ENCODE data around the gene ASH1L. TPM values are rescaled to one million over a fixed set of nuclear protein-coding genes. Genes with fewer than 3 reads are reported as not detected.
"Not testable (repeated sequence)": the region's sequence is repeated elsewhere in the genome, so short reads cannot be mapped to it uniquely, and the experiment has no call there.

The ASH1L gene
- total RNA-seq, 1 donor from 2014 or later, result 28.5 TPM

DNA sequence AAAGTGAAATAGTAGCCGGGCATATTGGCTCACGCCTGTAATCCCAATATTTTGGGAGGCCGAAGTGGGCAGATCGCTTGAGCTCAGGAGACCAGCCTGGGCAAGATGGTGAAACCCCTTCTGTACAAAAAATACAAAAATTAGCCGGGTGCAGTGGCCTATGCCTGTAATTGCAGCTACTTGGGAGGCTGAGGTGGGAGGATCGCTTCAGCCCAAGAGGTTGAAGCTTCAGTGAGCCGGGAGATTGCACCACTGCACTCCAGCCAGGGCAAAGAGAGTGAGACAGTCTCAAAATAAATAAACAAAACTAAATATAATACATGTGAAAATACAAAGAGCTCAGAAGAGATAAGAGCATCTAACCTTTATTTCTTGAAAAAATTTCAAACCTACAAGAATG, 45.1 kb upstream of the ASH1L start:
- Mint-ChIP-seq H3K4me1 (ENCODE audit: unreplicated experiment) (peaks cover 4% of the 10 kb centered on the region), H3K36me3 (ENCODE audit: low read depth, unreplicated experiment) (peaks cover 8% of the 10 kb centered on the region), H3K27ac (ENCODE audit: unreplicated experiment) (no peak overlapping the region), H3K27me3 (ENCODE audit: unreplicated experiment) (peaks cover 3% of the 10 kb centered on the region), H3K4me3 (ENCODE audit: unreplicated experiment) (no peak overlapping the region), H3K9me3 (ENCODE audit: unreplicated experiment) (no peaks in the 10 kb centered on the region)
- no peak for DNase-seq (ENCODE audit: low spot score)
- no peak for TF ChIP-seq CTCF (IDR thresholded peaks at IDR 0.05; ENCODE audit: unreplicated experiment)

DNA sequence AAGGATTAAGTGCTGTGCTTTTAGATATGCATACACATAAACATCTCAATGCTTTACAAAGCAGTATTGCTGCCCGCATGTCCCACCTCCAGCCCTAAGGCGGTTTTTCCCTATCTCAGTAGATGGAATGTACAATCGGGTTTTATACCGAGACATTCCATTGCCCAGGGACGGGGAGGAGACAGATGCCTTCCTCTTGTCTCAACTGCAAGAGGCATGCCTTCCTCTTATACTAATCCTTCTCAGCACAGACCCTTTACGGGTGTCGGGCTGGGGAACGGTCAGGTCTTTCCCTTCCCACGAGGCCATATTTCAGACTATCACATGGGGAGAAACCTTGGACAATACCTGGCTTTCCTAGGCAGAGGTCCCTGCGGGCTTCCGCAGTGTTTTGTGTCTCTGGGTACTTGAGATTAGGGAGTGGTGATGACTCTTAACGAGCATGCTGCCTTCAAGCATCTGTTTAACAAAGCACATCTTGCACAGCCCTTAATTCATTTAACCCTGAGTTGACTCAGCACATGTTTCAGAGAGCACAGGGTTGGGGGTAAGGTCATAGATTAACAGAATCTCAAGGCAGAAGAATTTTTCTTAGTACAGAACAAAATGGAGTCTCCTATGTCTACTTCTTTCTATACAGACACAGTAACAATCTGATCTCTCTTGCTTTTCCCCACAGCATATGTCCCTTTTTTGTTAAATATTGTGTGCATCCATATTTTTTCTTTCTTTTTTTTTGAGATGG, 37.4 kb upstream of the ASH1L start:
- not testable (repeated sequence) for H3K27ac Mint-ChIP-seq (ENCODE audit: unreplicated experiment)

DNA sequence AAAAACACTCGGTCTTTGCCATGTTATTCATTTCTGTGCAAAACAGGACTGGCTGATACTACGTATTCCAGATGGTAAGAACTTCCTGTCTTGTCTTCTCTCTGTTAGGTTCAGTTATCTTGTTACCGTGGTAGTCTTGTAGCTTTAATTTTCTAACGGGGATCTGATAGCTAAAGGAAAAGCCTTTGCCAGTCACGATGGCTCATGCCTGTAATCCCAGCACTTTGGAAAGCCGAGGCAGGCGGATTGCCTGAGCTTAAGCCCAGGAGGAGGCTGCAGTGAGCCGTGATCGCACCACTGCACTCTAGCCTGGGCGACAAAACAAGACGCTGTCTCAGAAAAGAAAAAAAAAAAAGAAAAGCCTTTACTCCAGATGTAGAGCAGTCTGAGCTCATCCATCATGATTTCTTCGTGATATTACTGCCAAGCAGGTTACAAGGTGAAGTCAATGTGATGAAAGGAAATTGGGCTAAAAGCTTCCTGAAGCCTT, 36.3 kb upstream of the ASH1L start:
- H3K4me3 Mint-ChIP-seq (ENCODE audit: unreplicated experiment), result no peak overlapping the region
- no peaks in the 10 kb centered on the region for H3K36me3 Mint-ChIP-seq (ENCODE audit: low read depth, unreplicated experiment)
- H3K9me3 Mint-ChIP-seq (ENCODE audit: unreplicated experiment), result no peaks in the 10 kb centered on the region
- peaks cover 8% of the 10 kb centered on the region for H3K4me1 Mint-ChIP-seq (ENCODE audit: unreplicated experiment)
- no peak for DNase-seq (ENCODE audit: low spot score)
- H3K27me3 Mint-ChIP-seq (ENCODE audit: unreplicated experiment), result peaks cover 2% of the 10 kb centered on the region
- TF ChIP-seq CTCF (IDR thresholded peaks at IDR 0.05; ENCODE audit: unreplicated experiment), result no peak
- no peak overlapping the region for H3K27ac Mint-ChIP-seq (ENCODE audit: unreplicated experiment)

More for the DNA sequence above, 37.4 kb upstream of the ASH1L start:
- H3K4me3 Mint-ChIP-seq (ENCODE audit: unreplicated experiment); H3K27me3 Mint-ChIP-seq (ENCODE audit: unreplicated experiment); H3K9me3 Mint-ChIP-seq (ENCODE audit: unreplicated experiment); H3K36me3 Mint-ChIP-seq (ENCODE audit: low read depth, unreplicated experiment); H3K4me1 Mint-ChIP-seq (ENCODE audit: unreplicated experiment); DNase-seq (ENCODE audit: low spot score): not testable (repeated sequence)

DNA sequence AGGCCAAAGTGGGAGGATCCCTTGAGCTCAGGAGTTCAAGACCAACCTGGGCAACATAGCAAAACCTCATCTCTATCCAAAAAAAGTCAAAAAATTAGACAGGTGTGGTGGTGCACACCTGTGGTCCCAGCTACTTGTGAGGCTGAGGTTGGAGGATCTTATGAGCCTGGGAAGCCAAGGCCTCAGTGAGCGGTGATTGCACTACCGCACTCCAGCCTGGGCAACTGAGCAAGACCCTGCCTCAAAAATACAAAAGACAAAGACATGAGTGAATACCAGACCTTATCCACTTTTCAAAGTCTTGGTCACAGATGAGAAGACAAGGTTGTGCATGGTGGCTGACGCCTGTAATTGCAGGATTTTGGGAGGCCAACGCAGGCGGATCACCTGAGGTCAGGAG, 34.3 kb upstream of the ASH1L start:
- Mint-ChIP-seq H3K4me1 (ENCODE audit: unreplicated experiment) (peaks cover 8% of the 10 kb centered on the region), H3K36me3 (ENCODE audit: low read depth, unreplicated experiment) (no peaks in the 10 kb centered on the region), H3K27me3 (ENCODE audit: unreplicated experiment) (no peaks in the 10 kb centered on the region), H3K27ac (ENCODE audit: unreplicated experiment) (no peak overlapping the region), H3K9me3 (ENCODE audit: unreplicated experiment) (no peaks in the 10 kb centered on the region), H3K4me3 (ENCODE audit: unreplicated experiment) (no peak overlapping the region)
- DNase-seq (ENCODE audit: low spot score), result no peak
- TF ChIP-seq CTCF (IDR thresholded peaks at IDR 0.05; ENCODE audit: unreplicated experiment), result no peak

DNA sequence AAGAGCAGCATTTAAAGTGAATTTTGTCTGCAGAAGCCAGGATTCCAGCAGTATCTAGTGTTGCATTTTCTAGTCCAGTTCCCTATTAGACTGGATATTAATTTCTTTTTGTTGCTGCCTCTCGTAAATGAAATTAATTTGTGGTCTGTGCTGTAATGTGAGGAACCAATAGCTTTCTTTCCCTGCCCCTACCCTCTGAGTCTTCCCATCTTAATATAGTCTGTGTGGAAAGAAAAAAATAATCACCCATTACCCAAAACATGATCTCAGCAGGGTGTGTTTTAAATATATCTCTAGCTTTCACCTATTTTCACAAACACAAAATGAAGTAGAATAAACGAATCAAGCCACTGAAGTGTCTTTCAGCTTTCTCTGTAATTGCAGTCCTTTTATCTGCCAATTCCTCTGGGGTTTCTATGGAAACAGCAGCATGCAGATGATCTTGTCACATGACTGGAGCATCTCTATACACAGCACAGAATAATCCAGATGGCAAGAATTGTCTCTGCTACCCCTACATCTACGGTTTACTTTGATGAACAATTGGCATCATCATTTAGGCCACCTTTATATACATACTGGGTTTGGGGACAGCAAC, 33.4 kb upstream of the ASH1L start:
- H3K4me3 Mint-ChIP-seq (ENCODE audit: unreplicated experiment); H3K36me3 Mint-ChIP-seq (ENCODE audit: low read depth, unreplicated experiment): not testable (repeated sequence)

GRCh38 chr1:155591770-155592169, 29.2 kb upstream of the ASH1L start:
- no peaks in the 10 kb centered on the region for H3K9me3 Mint-ChIP-seq (ENCODE audit: unreplicated experiment)
- no peak overlapping the region for H3K4me3 Mint-ChIP-seq (ENCODE audit: unreplicated experiment)
- no peaks in the 10 kb centered on the region for H3K27me3 Mint-ChIP-seq (ENCODE audit: unreplicated experiment)
- H3K27ac Mint-ChIP-seq (ENCODE audit: unreplicated experiment), result no peak overlapping the region
- peaks cover 3% of the 10 kb centered on the region for H3K36me3 Mint-ChIP-seq (ENCODE audit: low read depth, unreplicated experiment)
- peak; percentile 67 for TF ChIP-seq CTCF (IDR thresholded peaks at IDR 0.05; ENCODE audit: unreplicated experiment)
- H3K4me1 Mint-ChIP-seq (ENCODE audit: unreplicated experiment), result no peaks in the 10 kb centered on the region
- DNase-seq (ENCODE audit: low spot score), result no peak

More for the DNA sequence above, 33.4 kb upstream of the ASH1L start:
- not testable (repeated sequence) for H3K4me1 Mint-ChIP-seq (ENCODE audit: unreplicated experiment); H3K27me3 Mint-ChIP-seq (ENCODE audit: unreplicated experiment); DNase-seq (ENCODE audit: low spot score); H3K9me3 Mint-ChIP-seq (ENCODE audit: unreplicated experiment); H3K27ac Mint-ChIP-seq (ENCODE audit: unreplicated experiment)

DNA sequence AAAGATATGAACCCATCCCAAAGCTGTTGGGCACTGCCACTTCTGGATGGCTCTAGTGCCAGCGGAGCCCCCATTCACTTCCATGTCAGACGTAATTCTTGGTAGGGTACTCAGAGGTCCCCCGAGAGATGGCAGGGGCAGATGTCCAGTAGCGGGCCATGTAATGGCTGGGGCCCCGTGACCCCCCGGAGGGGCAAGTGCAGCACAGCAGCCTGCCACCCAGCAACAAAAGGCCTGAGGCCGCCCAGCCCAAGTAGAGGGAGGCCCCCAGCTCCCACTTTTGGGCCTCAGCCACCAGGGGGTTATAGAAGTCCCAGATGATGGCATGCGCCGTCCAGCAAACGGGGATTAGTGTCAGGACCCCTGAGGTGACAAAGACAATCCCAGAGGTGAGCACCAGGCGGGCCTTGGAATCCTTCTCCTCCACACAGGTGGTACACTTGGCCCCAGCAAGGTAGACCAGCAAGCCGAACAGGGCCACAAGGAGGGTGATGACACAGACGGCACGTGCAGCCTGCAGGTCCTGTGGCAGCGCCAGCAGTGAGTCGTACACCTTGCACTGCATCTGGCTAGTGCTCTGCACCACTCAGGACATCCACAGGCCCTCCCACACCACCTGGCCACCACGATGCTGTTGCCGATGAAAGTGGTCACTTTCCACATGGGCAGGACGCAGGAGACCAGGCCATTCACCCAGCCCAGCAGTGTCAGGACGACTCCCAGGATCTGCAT, 28.1 kb upstream of the ASH1L start:
- H3K36me3 Mint-ChIP-seq (ENCODE audit: low read depth, unreplicated experiment); H3K27me3 Mint-ChIP-seq (ENCODE audit: unreplicated experiment); H3K4me3 Mint-ChIP-seq (ENCODE audit: unreplicated experiment); H3K4me1 Mint-ChIP-seq (ENCODE audit: unreplicated experiment); DNase-seq (ENCODE audit: low spot score); H3K27ac Mint-ChIP-seq (ENCODE audit: unreplicated experiment); H3K9me3 Mint-ChIP-seq (ENCODE audit: unreplicated experiment): not testable (repeated sequence)

- not testable (repeated sequence) for H3K27me3 Mint-ChIP-seq (ENCODE audit: unreplicated experiment); H3K9me3 Mint-ChIP-seq (ENCODE audit: unreplicated experiment); H3K27ac Mint-ChIP-seq (ENCODE audit: unreplicated experiment); H3K4me1 Mint-ChIP-seq (ENCODE audit: unreplicated experiment); H3K36me3 Mint-ChIP-seq (ENCODE audit: low read depth, unreplicated experiment); H3K4me3 Mint-ChIP-seq (ENCODE audit: unreplicated experiment); DNase-seq (ENCODE audit: low spot score)
Measured at GRCh38 chr1:155589282-155589681, 26.7 kb upstream of the ASH1L start.

Data from endothelial cell (in vitro differentiated cells).